HepG2 (cell line): Measurements from ENCODE around the gene CASKIN2. TPM values are rescaled to one million over a fixed set of nuclear protein-coding genes. Genes with fewer than 3 reads are reported as not detected.

Source experiments
- CTCF ChIP-seq: sonication (generic); formaldehyde crosslinking; IDR thresholded peaks from 2 replicates; pipeline ENCODE4 v1.5.0; 2020; ENCODE audit warnings: mild to moderate bottlenecking, missing genetic modification reagents, moderate library complexity
- MAF1 ChIP-seq: sonication (generic); formaldehyde crosslinking; IDR thresholded peaks from 2 replicates; pipeline ENCODE4 v1.5.0; 2020; ENCODE audit warnings: missing genetic modification reagents, borderline replicate concordance
- PHB2 ChIP-seq: fragments of 450-650 bp; IDR thresholded peaks from 2 replicates; pipeline ENCODE4 v1.6.1; 2018; ENCODE audit not compliant: partially characterized antibody
- STAG1 ChIP-seq: sonication (generic); formaldehyde crosslinking; IDR thresholded peaks from 2 replicates; pipeline ENCODE4 v1.4.0; 2020; ENCODE audit warnings: missing genetic modification reagents
- ZFY ChIP-seq: sonication (generic); formaldehyde crosslinking; IDR thresholded peaks from 2 replicates; pipeline ENCODE4 v1.4.0; 2020; ENCODE audit warnings: missing genetic modification reagents
- ZMYM4 ChIP-seq: sonication (generic); formaldehyde crosslinking; IDR thresholded peaks from 2 replicates; pipeline ENCODE4 v1.8.1; 2023; ENCODE audit warnings: mild to moderate bottlenecking, missing genetic modification reagents
- ZNF318 ChIP-seq: sonication (generic); formaldehyde crosslinking; IDR thresholded peaks from 2 replicates; pipeline ENCODE4 v1.4.0; 2020; ENCODE audit warnings: mild to moderate bottlenecking, missing genetic modification reagents
- ZNF460 ChIP-seq: sonication (generic); formaldehyde crosslinking; IDR thresholded peaks from 2 replicates; pipeline ENCODE4 v1.5.1; 2020; ENCODE audit warnings: missing genetic modification reagents, mild to moderate bottlenecking, borderline replicate concordance
- ZNF773 ChIP-seq: sonication (generic); formaldehyde crosslinking; IDR thresholded peaks from 2 replicates; pipeline ENCODE4 v1.4.0; 2020; ENCODE audit warnings: missing genetic modification reagents, borderline replicate concordance
- polyA plus RNA-seq, 8 experiments: library from polyadenylated mRNA; depleted of rRNA in 3 of 8; stranded (reverse) in 7 of 8; unstranded in 1 of 8; fragments of >200 nt; fragmentation: Illumina TruSeq in 4 of 8; extraction: Trizol in 4 of 8; gene quantifications; 2 replicates each; pipeline versions ENCODE4 v1.2.1 to v1.2.3, GENCODE V29; 2011 to 2016; ENCODE audit warnings: low read depth in 4 of 8, missing spikeins in 1 of 8, mixed read lengths in 1 of 8; ENCODE audit not compliant: insufficient read depth in 1 of 8
- total RNA-seq, 5 experiments: library from RNA; depleted of rRNA; stranded (reverse); fragments of >200 nt; fragmentation: Illumina TruSeq; extraction: Trizol; gene quantifications; 2 replicates each; pipeline ENCODE4 v1.2.3, GENCODE V29; 2016; ENCODE audit warnings: low read depth in 1 of 5
- TF ChIP-seq, protein P1 (sequence below): sonication (generic); formaldehyde crosslinking; IDR thresholded peaks from 2 replicates; pipeline ENCODE4 v1.8.0; 2022; ENCODE audit warnings: mild to moderate bottlenecking, missing genetic modification reagents, moderate library complexity

The CASKIN2 gene
- total and polyA plus RNA-seq, 2 of the 13 experiments (the other 11 are each of a cell fraction or from before 2014, with no cell fraction given) = 5.2 to 7.8 TPM

DNA sequence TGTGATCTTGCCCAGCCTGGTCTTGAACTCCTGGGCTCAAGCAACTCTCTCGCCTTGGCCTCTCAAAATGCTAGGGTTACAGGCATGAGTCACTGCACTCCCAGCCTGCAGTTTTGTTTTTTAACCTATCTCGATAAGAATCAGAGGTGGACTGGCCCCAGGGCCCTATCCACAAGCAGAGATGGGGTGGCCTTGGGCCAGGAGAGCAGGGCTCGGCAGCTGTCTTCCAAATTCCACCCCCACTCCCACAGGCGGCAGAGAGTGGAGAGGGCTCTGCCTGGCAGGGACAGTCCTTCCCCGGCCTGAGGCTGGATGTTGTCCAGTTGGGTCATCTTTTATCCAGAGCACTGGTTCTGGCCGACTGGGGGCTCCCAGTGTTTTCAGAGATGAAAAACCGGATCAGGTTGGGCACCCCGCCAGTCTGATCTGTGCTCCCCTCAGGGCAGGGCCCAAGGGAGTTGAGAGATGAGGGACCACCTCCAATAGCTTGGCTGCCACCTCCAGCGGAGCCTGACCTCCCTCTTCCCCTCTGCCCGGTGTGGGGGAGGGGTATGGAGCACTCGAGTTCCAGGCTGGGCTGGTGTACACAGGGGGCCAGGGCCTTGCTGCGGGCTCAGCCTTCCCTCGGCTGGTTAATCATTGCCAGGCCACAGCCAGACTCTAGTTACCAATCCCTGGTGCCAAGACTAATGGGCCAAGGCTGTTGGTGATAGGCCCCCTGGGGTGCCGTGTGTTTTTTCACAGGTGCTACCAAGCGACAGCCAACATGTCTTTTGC lies 41.9 kb upstream of the CASKIN2 start (continued):
- TF ChIP-seq ZNF318 = no peak
- peak; percentile 30; the same call in 1 of the 2 replicates for TF ChIP-seq STAG1 (CRISPR knock-in tag)
- TF ChIP-seq MAF1 (CRISPR knock-in tag) = peak; percentile 81; the same call in 1 of the 2 replicates
- TF ChIP-seq PHB2 = no peak
- TF ChIP-seq ZNF460 (CRISPR knock-in tag) = peak; percentile 76; the same call in 1 of the 2 replicates
- peak; percentile 82 for TF ChIP-seq ZFY (CRISPR knock-in tag)
- TF ChIP-seq ZNF773 (CRISPR knock-in tag) = 0 out of 2 replicates have a peak, but pooled peaks have one; percentile 58
- TF ChIP-seq ZMYM4 (CRISPR knock-in tag) = peak; percentile 82
- TF ChIP-seq, protein P1, sequence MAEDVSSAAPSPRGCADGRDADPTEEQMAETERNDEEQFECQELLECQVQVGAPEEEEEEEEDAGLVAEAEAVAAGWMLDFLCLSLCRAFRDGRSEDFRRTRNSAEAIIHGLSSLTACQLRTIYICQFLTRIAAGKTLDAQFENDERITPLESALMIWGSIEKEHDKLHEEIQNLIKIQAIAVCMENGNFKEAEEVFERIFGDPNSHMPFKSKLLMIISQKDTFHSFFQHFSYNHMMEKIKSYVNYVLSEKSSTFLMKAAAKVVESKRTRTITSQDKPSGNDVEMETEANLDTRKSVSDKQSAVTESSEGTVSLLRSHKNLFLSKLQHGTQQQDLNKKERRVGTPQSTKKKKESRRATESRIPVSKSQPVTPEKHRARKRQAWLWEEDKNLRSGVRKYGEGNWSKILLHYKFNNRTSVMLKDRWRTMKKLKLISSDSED = no peak
- peak; percentile 50 for TF ChIP-seq CTCF (CRISPR knock-in tag)
